MCF 10A (cell line): Measurements from ENCODE around the gene CACNA2D1. TPM values are rescaled to one million over a fixed set of nuclear protein-coding genes. Genes with fewer than 3 reads are reported as not detected.
A peak's percentile ranks its signal among the peaks of the same experiment; 100 is the strongest.

Experiments
- BruUV-seq: library from RNA; stranded (reverse); fragments of 400-500 nt; replicated peaks from 2 replicates; lab custom pipeline; 2021; lab: Mats Ljungman, UMichigan
- CTCF ChIA-PET: fragments of 300-600 bp; sonication (Branson Sonifier 250); formaldehyde crosslinking; extraction: SDS; loops from one replicate; lab custom pipeline; 2021; ENCODE audit warnings: antibody characterized with exemption, inconsistent platforms; lab: Yijun Ruan, JAX
- POLR2A ChIA-PET: fragments of 300-600, 350-650 bp; sonication (Branson Sonifier 250); formaldehyde crosslinking; extraction: SDS; loops from one replicate; lab custom pipeline; 2020; ENCODE audit warnings: antibody characterized with exemption, inconsistent platforms; lab: Yijun Ruan, JAX
- DNase-seq: peaks from one replicate; pipeline ENCODE4 v3.0.0-alpha.2; 2018; ENCODE audit not compliant: unreplicated experiment
- H3K27ac Mint-ChIP-seq: one replicate; pipeline ENCODE4 v1.8.0; 2022; ENCODE audit warnings: mild to moderate bottlenecking, low read depth, mixed read lengths; ENCODE audit not compliant: unreplicated experiment
- H3K27me3 Mint-ChIP-seq: one replicate; pipeline ENCODE4 v1.8.0; 2022; ENCODE audit warnings: mixed read lengths; ENCODE audit not compliant: insufficient read depth, unreplicated experiment
- H3K36me3 Mint-ChIP-seq: one replicate; pipeline ENCODE4 v1.8.0; 2022; ENCODE audit warnings: mild to moderate bottlenecking, moderate library complexity, mixed read lengths; ENCODE audit not compliant: insufficient read depth, unreplicated experiment
- H3K4me1 Mint-ChIP-seq: one replicate; pipeline ENCODE4 v1.8.0; 2022; ENCODE audit warnings: mixed read lengths; ENCODE audit not compliant: insufficient read depth, unreplicated experiment
- H3K4me3 Mint-ChIP-seq: one replicate; pipeline ENCODE4 v1.8.0; 2022; ENCODE audit warnings: mild to moderate bottlenecking, moderate library complexity, mixed read lengths; ENCODE audit not compliant: unreplicated experiment
- H3K9me3 Mint-ChIP-seq: one replicate; pipeline ENCODE4 v1.8.0; 2022; ENCODE audit warnings: mixed read lengths; ENCODE audit not compliant: unreplicated experiment
- intact Hi-C: fragments of 100-400 bp; cut with micrococcal nuclease; formaldehyde crosslinking; loops from 2 replicates; pipeline ENCODE4 v1.14.1; 2022
- total RNA-seq: library from RNA; stranded (reverse); gene quantifications from 2 replicates; pipeline ENCODE4 v1.2.3, GENCODE V29; 2022
- TF ChIP-seq, protein P1 (sequence below): fragments of 200-600 bp; IDR thresholded peaks from one replicate; pipeline ENCODE4 v1.8.0; 2022; ENCODE audit warnings: antibody characterized with exemption, mild to moderate bottlenecking; ENCODE audit not compliant: unreplicated experiment

CACNA2D1 gene
- total RNA-seq, 1 experiment from 2014 or later, result not detected

DNA sequence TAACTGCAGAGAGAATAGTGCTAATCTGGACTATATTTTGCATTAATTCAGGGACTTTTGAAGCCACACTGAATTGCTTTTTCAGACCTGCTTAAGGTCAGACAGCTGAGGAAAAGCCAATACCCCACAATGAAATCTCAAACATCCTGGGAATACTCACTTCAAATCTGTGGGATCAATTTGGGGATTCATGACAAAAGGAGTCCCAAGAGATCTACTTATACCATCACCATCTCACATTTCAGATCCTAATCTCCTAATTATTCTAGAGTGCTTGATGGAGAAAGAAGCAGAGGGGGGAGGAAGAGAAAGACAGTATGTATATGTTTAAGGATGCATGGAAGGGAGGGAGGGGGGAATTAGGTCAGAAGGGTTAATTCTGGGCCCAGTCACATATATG, 202.2 kb downstream of the CACNA2D1 start:
- H3K27ac Mint-ChIP-seq, result no peak overlapping the region
- DNase-seq, result no peak
- no peaks in the 10 kb centered on the region for H3K4me1 Mint-ChIP-seq
- CTCF ChIA-PET, result no interaction called here
- POLR2A ChIA-PET, result no interaction called here
- H3K27me3 Mint-ChIP-seq, result peaks cover 83% of the 10 kb centered on the region
- no TSS peak for BruUV-seq
- TF ChIP-seq, protein P1, sequence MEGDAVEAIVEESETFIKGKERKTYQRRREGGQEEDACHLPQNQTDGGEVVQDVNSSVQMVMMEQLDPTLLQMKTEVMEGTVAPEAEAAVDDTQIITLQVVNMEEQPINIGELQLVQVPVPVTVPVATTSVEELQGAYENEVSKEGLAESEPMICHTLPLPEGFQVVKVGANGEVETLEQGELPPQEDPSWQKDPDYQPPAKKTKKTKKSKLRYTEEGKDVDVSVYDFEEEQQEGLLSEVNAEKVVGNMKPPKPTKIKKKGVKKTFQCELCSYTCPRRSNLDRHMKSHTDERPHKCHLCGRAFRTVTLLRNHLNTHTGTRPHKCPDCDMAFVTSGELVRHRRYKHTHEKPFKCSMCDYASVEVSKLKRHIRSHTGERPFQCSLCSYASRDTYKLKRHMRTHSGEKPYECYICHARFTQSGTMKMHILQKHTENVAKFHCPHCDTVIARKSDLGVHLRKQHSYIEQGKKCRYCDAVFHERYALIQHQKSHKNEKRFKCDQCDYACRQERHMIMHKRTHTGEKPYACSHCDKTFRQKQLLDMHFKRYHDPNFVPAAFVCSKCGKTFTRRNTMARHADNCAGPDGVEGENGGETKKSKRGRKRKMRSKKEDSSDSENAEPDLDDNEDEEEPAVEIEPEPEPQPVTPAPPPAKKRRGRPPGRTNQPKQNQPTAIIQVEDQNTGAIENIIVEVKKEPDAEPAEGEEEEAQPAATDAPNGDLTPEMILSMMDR, result no peak
- H3K9me3 Mint-ChIP-seq, result no peaks in the 10 kb centered on the region
- no peaks in the 10 kb centered on the region for H3K36me3 Mint-ChIP-seq
- intact Hi-C loops, result loop anchor here (10.0 kb wide), 1 partner anchor 197 kb away; no protein-coding TSS in a partner anchor
- no peak overlapping the region for H3K4me3 Mint-ChIP-seq

- H3K4me3 Mint-ChIP-seq, result no peak overlapping the region
- H3K27ac Mint-ChIP-seq, result no peak overlapping the region
- no peaks in the 10 kb centered on the region for H3K4me1 Mint-ChIP-seq
- intact Hi-C loops, result loop anchor here (10.0 kb wide), 1 partner anchor 369 kb away; no protein-coding TSS in a partner anchor
- TF ChIP-seq, protein P1, result no peak
- ChIA-PET CTCF (no interaction called here), POLR2A (no interaction called here)
- BruUV-seq, result no TSS peak
- peaks cover 81% of the 10 kb centered on the region for H3K27me3 Mint-ChIP-seq
- no peaks in the 10 kb centered on the region for H3K9me3 Mint-ChIP-seq
- no peak for DNase-seq
- no peaks in the 10 kb centered on the region for H3K36me3 Mint-ChIP-seq
Observed at GRCh38 chr7:82235713-82236112, 207.9 kb downstream of the CACNA2D1 start.

DNA sequence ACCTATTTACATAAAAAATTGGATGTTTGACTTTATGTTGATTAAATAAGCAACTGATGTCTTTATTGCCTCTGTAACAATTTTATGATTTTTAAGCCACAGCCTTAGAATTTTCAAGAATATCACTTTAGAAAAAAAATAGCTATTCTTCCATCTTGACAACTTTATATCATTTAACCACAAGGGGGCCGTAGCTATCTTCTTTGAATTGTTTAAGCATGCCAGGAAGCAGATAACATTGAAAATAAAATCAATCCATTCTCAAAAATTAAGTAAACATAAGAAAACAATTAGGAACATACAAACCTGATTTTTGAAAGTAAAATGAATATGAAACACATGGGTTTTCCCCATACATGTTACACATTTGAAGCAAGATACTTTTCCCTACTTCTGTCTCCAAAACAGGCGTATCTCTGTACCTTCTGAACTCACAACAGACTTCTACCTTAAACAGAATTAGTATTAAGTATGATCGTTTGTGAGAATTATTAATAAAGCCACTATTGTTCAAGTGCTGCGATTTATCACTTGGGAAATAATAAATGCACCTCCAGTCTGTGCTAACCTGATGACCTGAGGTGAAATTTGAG, 209.0 kb downstream of the CACNA2D1 start:
- POLR2A ChIA-PET, result no interaction called here
- H3K9me3 Mint-ChIP-seq, result no peaks in the 10 kb centered on the region
- CTCF ChIA-PET, result interaction anchor here (0.5 to 1.0 kb wide), 2 partner anchors 190 to 373 kb away, joined by 3 read pairs; no protein-coding TSS in a partner anchor
- no TSS peak for BruUV-seq
- no peak overlapping the region for H3K4me3 Mint-ChIP-seq
- intact Hi-C loops, result loop anchor here (1.0 to 10.0 kb wide), 4 partner anchors 248 to 493 kb away; no protein-coding TSS in a partner anchor
- H3K27ac Mint-ChIP-seq, result no peak overlapping the region
- no peaks in the 10 kb centered on the region for H3K36me3 Mint-ChIP-seq
- H3K4me1 Mint-ChIP-seq, result no peaks in the 10 kb centered on the region
- peaks cover 92% of the 10 kb centered on the region for H3K27me3 Mint-ChIP-seq
- TF ChIP-seq, protein P1, result peak; percentile 36
- peak; percentile 49 for DNase-seq

DNA sequence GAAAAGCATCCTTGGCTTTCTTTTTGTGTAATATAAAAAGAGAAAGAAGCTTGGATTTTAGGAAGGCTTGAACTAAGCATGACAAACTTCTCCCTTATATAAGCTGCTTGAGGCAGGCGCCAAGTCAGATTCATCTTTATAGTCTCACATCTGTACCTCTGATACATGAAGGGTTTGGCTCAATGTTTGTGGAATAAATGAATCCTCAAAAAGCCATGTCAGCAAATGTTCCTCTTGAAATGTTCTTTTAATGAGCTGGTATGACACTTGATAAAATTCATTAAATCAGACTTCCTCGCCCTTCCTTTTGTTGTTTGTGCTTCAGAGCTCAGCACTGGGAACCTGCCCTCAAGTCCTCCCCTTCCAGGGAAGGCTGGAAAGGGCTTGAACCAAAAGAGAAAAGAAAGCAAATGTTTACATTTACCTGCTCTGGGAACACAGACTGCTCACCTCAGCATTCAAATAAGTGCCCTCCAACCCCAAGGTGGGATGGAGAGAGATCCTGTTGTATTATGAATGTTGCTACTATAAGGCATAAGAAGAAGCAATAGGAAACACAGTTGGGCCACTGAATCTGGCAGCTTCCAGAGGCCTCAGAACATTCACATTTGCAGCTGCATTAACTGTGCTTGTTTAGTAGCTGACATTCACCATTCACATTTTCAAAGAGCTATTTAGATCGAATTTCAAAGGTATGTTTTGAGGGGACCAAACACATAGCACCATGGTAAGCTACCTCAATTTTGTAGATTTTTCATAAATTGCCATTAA, 212.6 kb downstream of the CACNA2D1 start:
- Mint-ChIP-seq H3K27ac (no peak overlapping the region), H3K4me1 (no peaks in the 10 kb centered on the region), H3K4me3 (no peak overlapping the region), H3K27me3 (peaks cover 94% of the 10 kb centered on the region), H3K36me3 (no peaks in the 10 kb centered on the region), H3K9me3 (no peaks in the 10 kb centered on the region)
- no peak for DNase-seq
- TF ChIP-seq, protein P1, result no peak
- intact Hi-C loops, result loop anchor here (5.0 to 10.0 kb wide), 2 partner anchors 251 to 374 kb away; no protein-coding TSS in a partner anchor
- ChIA-PET POLR2A (no interaction called here), CTCF (interaction anchor here (0.6 to 1.1 kb wide), 3 partner anchors 16 to 1404 kb away, joined by 3 to 4 read pairs (median 3); no protein-coding TSS in a partner anchor)
- BruUV-seq, result no TSS peak
